Upper lobe of left lung (tissue), 4 donors: ENCODE results near the gene UFL1.

Source experiments
- POLR2A ChIP-seq, 4 donors: fragments of 450-650 bp; IDR thresholded peaks; one replicate each; pipeline ENCODE4 v1.5.1; 2016 to 2017; ENCODE audit warnings: antibody characterized with exemption in 4 of 4, mild to moderate bottlenecking in 2 of 4
- TF ChIP-seq, protein P1 (sequence below), 6 experiments: fragments of 450-650 bp in 4 of 6; fragments of 200-600 bp in 2 of 6; sonication (generic) in 2 of 6; IDR thresholded peaks; one replicate each; pipeline ENCODE4 v1.5.1; 2016 to 2019; ENCODE audit warnings: antibody characterized with exemption in 6 of 6

DNA sequence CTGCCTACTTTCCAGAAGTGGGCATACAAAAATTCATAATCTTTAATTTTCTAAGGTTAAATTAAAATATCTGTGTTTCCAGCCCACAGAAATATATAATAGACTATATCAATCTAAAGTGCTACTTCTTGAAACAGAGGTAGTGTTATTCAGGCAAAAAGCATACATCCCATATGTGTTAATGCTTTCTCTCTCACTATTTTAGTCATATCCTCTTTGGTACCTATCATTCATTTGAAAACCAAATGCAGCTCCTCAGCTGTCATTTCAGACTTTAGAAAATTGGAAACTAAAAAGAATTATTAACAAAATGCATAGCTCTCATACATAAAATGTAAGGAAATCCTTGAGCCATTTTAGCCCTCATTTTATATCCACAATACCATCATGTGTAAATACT is 42.2 kb downstream of the UFL1 start:
- TF ChIP-seq, protein P1, sequence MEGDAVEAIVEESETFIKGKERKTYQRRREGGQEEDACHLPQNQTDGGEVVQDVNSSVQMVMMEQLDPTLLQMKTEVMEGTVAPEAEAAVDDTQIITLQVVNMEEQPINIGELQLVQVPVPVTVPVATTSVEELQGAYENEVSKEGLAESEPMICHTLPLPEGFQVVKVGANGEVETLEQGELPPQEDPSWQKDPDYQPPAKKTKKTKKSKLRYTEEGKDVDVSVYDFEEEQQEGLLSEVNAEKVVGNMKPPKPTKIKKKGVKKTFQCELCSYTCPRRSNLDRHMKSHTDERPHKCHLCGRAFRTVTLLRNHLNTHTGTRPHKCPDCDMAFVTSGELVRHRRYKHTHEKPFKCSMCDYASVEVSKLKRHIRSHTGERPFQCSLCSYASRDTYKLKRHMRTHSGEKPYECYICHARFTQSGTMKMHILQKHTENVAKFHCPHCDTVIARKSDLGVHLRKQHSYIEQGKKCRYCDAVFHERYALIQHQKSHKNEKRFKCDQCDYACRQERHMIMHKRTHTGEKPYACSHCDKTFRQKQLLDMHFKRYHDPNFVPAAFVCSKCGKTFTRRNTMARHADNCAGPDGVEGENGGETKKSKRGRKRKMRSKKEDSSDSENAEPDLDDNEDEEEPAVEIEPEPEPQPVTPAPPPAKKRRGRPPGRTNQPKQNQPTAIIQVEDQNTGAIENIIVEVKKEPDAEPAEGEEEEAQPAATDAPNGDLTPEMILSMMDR (IDR thresholded peaks at IDR 0.05): no peak
- TF ChIP-seq POLR2A (IDR thresholded peaks at IDR 0.05): no peak
